Lower leg skin (tissue), 3 donors: Measurements from ENCODE around the gene TMEM115.

Experiments
- POLR2A ChIP-seq, 2 donors: fragments of 450-650 bp; IDR thresholded peaks; one replicate each; pipeline ENCODE4 v1.6.1; 2016 to 2017; ENCODE audit warnings: antibody characterized with exemption in 2 of 2, mild to moderate bottlenecking in 1 of 2, moderate library complexity in 1 of 2
- TF ChIP-seq, protein P1 (sequence below), 3 donors: fragments of 450-650 bp; IDR thresholded peaks; one replicate each; pipeline ENCODE4 v1.5.1; 2016; ENCODE audit warnings: antibody characterized with exemption in 3 of 3, mild to moderate bottlenecking in 3 of 3, moderate library complexity in 2 of 3

DNA sequence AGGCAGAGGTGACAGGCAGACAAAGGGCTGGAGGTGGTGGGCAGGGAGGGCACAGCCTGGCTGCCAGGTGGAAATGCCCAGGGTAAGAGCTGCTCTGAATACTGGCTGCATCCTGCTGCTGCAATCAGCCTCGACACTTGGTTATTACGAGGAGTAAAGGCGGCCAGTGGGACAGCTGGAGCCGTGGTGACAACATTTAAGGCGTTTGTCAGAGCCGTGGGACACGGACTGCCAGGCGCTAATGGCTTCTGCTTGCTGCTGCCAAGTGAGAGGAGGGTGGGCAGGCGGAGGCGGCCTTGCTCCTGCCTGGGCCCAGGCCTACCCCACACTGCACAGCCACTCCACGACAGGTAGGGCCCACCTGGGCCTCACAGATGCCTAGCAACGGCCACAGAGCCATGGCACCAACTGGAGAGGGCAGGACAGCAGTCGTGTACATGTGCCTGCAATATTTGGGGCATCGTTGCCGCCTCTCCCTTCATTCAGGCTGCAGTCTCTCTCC is 49.2 kb upstream of the TMEM115 start:
- TF ChIP-seq, protein P1, sequence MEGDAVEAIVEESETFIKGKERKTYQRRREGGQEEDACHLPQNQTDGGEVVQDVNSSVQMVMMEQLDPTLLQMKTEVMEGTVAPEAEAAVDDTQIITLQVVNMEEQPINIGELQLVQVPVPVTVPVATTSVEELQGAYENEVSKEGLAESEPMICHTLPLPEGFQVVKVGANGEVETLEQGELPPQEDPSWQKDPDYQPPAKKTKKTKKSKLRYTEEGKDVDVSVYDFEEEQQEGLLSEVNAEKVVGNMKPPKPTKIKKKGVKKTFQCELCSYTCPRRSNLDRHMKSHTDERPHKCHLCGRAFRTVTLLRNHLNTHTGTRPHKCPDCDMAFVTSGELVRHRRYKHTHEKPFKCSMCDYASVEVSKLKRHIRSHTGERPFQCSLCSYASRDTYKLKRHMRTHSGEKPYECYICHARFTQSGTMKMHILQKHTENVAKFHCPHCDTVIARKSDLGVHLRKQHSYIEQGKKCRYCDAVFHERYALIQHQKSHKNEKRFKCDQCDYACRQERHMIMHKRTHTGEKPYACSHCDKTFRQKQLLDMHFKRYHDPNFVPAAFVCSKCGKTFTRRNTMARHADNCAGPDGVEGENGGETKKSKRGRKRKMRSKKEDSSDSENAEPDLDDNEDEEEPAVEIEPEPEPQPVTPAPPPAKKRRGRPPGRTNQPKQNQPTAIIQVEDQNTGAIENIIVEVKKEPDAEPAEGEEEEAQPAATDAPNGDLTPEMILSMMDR (IDR thresholded peaks at IDR 0.05), result no peak
- TF ChIP-seq POLR2A (IDR thresholded peaks at IDR 0.05), result no peak
